Measurements from ENCODE around the gene OGG1.

Gene OGG1

GRCh38 chr3:9721700-9722060 is 28.1 kb upstream of the OGG1 start:
- Histone ChIP-seq H3K4me3 (ENCODE audit: low read depth, low read length) (no peak overlapping the region), H3K27ac (ENCODE audit: extremely low read depth, low read depth, low read length) (no peak overlapping the region), H3K9me3 (ENCODE audit: control insufficient read depth, insufficient read depth, low read depth, low read length) (no peaks in the 10 kb centered on the region), H3K36me3 (ENCODE audit: control insufficient read depth in 2 of 2, insufficient read depth in 1 of 2, low read length in 2 of 2) (no peaks in the 10 kb centered on the region), H3K4me1 (ENCODE audit: control insufficient read depth, insufficient read depth, low read length) (no peaks in the 10 kb centered on the region)
- CTCF ChIA-PET: interaction anchor here (0.6 to 0.8 kb wide), 2 partner anchors 212 to 218 kb away, joined by 5 to 6 read pairs; partner anchors contain the start of gene CRELD1
- TF ChIP-seq BCL11B (tag by site-specific recombination; IDR thresholded peaks at IDR 0.05; ENCODE audit: low read depth) (no peak), ZNF548 (tag by site-specific recombination; IDR thresholded peaks at IDR 0.05) (no peak), ZNF324 (tag by site-specific recombination; IDR thresholded peaks at IDR 0.05) (no peak), ZNF561 (tag by site-specific recombination; IDR thresholded peaks at IDR 0.05; ENCODE audit: borderline replicate concordance) (no peak), ZNF433 (tag by site-specific recombination; IDR thresholded peaks at IDR 0.05; ENCODE audit: low read depth) (no peak), ZBTB7A (tag by site-specific recombination; IDR thresholded peaks at IDR 0.05; ENCODE audit: low read depth) (no peak), ZNF530 (tag by site-specific recombination; IDR thresholded peaks at IDR 0.05; ENCODE audit: low read depth) (no peak), ELK4 (IDR thresholded peaks at IDR 0.05; ENCODE audit: borderline replicate concordance, low read depth, low read length) (no peak), YY1 (tag by site-specific recombination; IDR thresholded peaks at IDR 0.05) (no peak)
- POLR2A ChIA-PET: interaction anchor here (0.5 to 2.0 kb wide), 4 partner anchors 9 to 554 kb away, joined by 4 read pairs; partner anchors contain the start of genes BRPF1 and OGG1

DNA sequence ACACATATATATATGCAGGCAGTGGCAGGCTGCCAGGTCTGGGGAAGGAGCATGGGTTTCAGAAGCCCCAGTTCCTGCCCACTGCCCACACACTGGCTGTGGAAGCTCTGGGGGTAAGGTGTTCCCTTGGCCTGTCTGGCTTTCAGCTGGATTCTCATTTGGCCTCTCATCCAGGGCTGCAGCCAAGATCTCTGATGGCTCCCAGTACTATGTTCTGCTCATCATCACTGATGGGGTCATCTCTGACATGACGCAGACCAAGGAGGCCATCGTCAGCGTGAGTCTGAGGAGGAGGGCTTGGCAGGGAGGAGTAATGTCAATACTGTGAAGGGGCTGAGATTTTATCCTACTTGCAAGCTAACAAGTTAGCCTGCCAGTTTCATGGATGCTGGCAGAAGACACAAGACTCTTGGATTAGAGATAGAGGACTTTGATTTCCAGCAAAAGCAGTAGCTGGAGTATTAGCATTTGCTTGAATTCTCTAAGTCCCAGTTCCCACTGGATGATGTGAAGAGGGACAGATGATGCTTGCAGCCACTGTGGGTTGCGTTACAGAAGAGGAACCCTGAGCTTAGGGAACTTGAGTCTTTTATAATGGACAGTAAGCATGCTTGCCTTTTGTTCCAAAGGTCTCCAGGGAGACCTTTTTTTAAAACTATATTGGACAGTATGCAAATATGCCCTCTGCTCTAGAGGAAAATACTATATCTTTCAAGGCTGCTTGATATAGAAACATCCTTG is 23.8 kb upstream of the OGG1 start:
- Histone ChIP-seq H3K27ac (ENCODE audit: extremely low read depth, low read depth, low read length) (no peak overlapping the region), H3K36me3 (ENCODE audit: control insufficient read depth in 2 of 2, insufficient read depth in 1 of 2, low read length in 2 of 2) (no peaks in the 10 kb centered on the region), H3K4me1 (ENCODE audit: control insufficient read depth, insufficient read depth, low read length) (no peaks in the 10 kb centered on the region), H3K9me3 (ENCODE audit: control insufficient read depth, insufficient read depth, low read depth, low read length) (no peaks in the 10 kb centered on the region), H3K4me3 (ENCODE audit: low read depth, low read length) (no peak overlapping the region)
- no peak for TF ChIP-seq ELK4 (IDR thresholded peaks at IDR 0.05; ENCODE audit: borderline replicate concordance, low read depth, low read length)
- no peak for TF ChIP-seq ZNF777 (tag by site-specific recombination; IDR thresholded peaks at IDR 0.05; ENCODE audit: borderline replicate concordance)
- TF ChIP-seq ZNF398 (tag by site-specific recombination; IDR thresholded peaks at IDR 0.05): no peak
- no peak for TF ChIP-seq MYNN (tag by site-specific recombination; IDR thresholded peaks at IDR 0.05; ENCODE audit: borderline replicate concordance)
- TF ChIP-seq PRDM1 (tag by site-specific recombination; IDR thresholded peaks at IDR 0.05): no peak
- no peak for TF ChIP-seq ZFP69B (tag by site-specific recombination; IDR thresholded peaks at IDR 0.05)
- TF ChIP-seq FEZF1 (tag by site-specific recombination; IDR thresholded peaks at IDR 0.05): no peak
- TF ChIP-seq ZBTB26 (tag by site-specific recombination; optimal IDR thresholded peaks at IDR 0.05): no peak
- no peak for TF ChIP-seq BCL11A (tag by site-specific recombination; IDR thresholded peaks at IDR 0.05; ENCODE audit: low read depth)
- no peak for TF ChIP-seq ZNF426 (tag by site-specific recombination; IDR thresholded peaks at IDR 0.05)
- TF ChIP-seq ZNF549 (tag by site-specific recombination; IDR thresholded peaks at IDR 0.05): no peak
- no peak for TF ChIP-seq ZNF747 (tag by site-specific recombination; IDR thresholded peaks at IDR 0.05)
- no peak for TF ChIP-seq SP2 (tag by site-specific recombination; IDR thresholded peaks at IDR 0.05)
- POLR2A ChIA-PET: interaction anchor here (0.5 kb wide), 1 partner anchor 416 kb away, joined by 4 read pairs; the partner anchor contains the start of gene VHL
- CTCF ChIA-PET: interaction anchor here (0.9 to 1.3 kb wide), 2 partner anchors 10 to 223 kb away, joined by 4 to 5 read pairs; no protein-coding TSS in a partner anchor

All from HEK293 (cell line).